Activated CD4-positive, alpha-beta memory T cell treated with anti-CD3 and anti-CD28 coated beads, Interleukin-2, amount 10 ng/mL, durations not matched to agents 7 days and 5 days (primary cell): ENCODE data around the gene PIGQ. TPM values are rescaled to one million over a fixed set of nuclear protein-coding genes. Genes with fewer than 3 reads are reported as not detected.

ENCODE experiments used
- CTCF ChIA-PET: fragments of 350-600 bp; sonication (Branson Sonifier 250); formaldehyde crosslinking; loops from one replicate; lab custom pipeline; 2021; ENCODE audit warnings: antibody characterized with exemption, inconsistent platforms; lab: Charles Lee
- POLR2A ChIA-PET: fragments of 350-600 bp; sonication (Branson Sonifier 250); formaldehyde crosslinking; loops from one replicate; lab custom pipeline; 2021; ENCODE audit warnings: antibody characterized with exemption; lab: Charles Lee
- DNase-seq: peaks from one replicate; pipeline ENCODE4 v3.0.0-alpha.2; 2020
- H3K27ac Mint-ChIP-seq: one replicate; pipeline ENCODE4 v1.8.0; 2021; ENCODE audit warnings: mild to moderate bottlenecking, mixed read lengths
- H3K27me3 Mint-ChIP-seq: one replicate; pipeline ENCODE4 v1.8.0; 2021; ENCODE audit warnings: mixed read lengths
- H3K36me3 Mint-ChIP-seq: one replicate; pipeline ENCODE4 v1.8.0; 2021; ENCODE audit warnings: low read depth, mixed read lengths
- H3K4me1 Mint-ChIP-seq: one replicate; pipeline ENCODE4 v1.8.0; 2021; ENCODE audit warnings: mixed read lengths
- H3K4me3 Mint-ChIP-seq: one replicate; pipeline ENCODE4 v1.8.0; 2021; ENCODE audit warnings: mild to moderate bottlenecking, mixed read lengths
- H3K9me3 Mint-ChIP-seq: one replicate; pipeline ENCODE4 v1.8.0; 2021; ENCODE audit warnings: mixed read lengths
- total RNA-seq, 2 experiments: library from RNA; stranded (reverse); gene quantifications; one replicate each; pipeline ENCODE4 v1.2.3, GENCODE V29; 2021

The PIGQ gene
- total RNA-seq, 2 experiments from 2014 or later = 33.7 to 35.1 TPM

GRCh38 chr16:554297-554621, 15.5 kb upstream of the PIGQ start:
- Mint-ChIP-seq H3K27ac (no peak overlapping the region), H3K4me3 (no peak overlapping the region), H3K4me1 (no peaks in the 10 kb centered on the region), H3K36me3 (no peaks in the 10 kb centered on the region), H3K9me3 (no peaks in the 10 kb centered on the region), H3K27me3 (peaks cover 4% of the 10 kb centered on the region)
- CTCF ChIA-PET = no interaction called here
- DNase-seq = no peak
- POLR2A ChIA-PET = interaction anchor here (1.0 kb wide), 1 partner anchor 27 kb away, joined by 3 read pairs; no protein-coding TSS in a partner anchor

GRCh38 chr16:554640-555365, 15.0 kb upstream of the PIGQ start:
- DNase-seq = no peak
- Mint-ChIP-seq H3K27ac (no peak overlapping the region), H3K27me3 (peaks cover 6% of the 10 kb centered on the region), H3K9me3 (no peaks in the 10 kb centered on the region), H3K36me3 (no peaks in the 10 kb centered on the region), H3K4me1 (no peaks in the 10 kb centered on the region), H3K4me3 (no peak overlapping the region)
- ChIA-PET CTCF (no interaction called here), POLR2A (no interaction called here)

GRCh38 chr16:555528-556473, 14.0 kb upstream of the PIGQ start:
- POLR2A ChIA-PET = no interaction called here
- CTCF ChIA-PET = no interaction called here
- Mint-ChIP-seq H3K27ac (no peak overlapping the region), H3K4me3 (no peak overlapping the region), H3K4me1 (no peaks in the 10 kb centered on the region), H3K27me3 (peaks cover 6% of the 10 kb centered on the region), H3K36me3 (no peaks in the 10 kb centered on the region), H3K9me3 (no peaks in the 10 kb centered on the region)
- no peak for DNase-seq

GRCh38 chr16:556474-557173, 13.1 kb upstream of the PIGQ start:
- H3K27me3 Mint-ChIP-seq = peaks cover 8% of the 10 kb centered on the region
- H3K4me3 Mint-ChIP-seq = no peak overlapping the region
- CTCF ChIA-PET = no interaction called here
- POLR2A ChIA-PET = interaction anchor here (0.6 kb wide), 1 partner anchor 1836 kb away, joined by 3 read pairs; no protein-coding TSS in a partner anchor
- no peak for DNase-seq
- no peak overlapping the region for H3K27ac Mint-ChIP-seq
- no peaks in the 10 kb centered on the region for H3K36me3 Mint-ChIP-seq
- no peaks in the 10 kb centered on the region for H3K4me1 Mint-ChIP-seq
- no peaks in the 10 kb centered on the region for H3K9me3 Mint-ChIP-seq

- ChIA-PET POLR2A (no interaction called here), CTCF (interaction anchor here (0.5 kb wide), 1 partner anchor 174 kb away, joined by 3 read pairs; no protein-coding TSS in a partner anchor)
- no peaks in the 10 kb centered on the region for H3K36me3 Mint-ChIP-seq
- H3K9me3 Mint-ChIP-seq = no peaks in the 10 kb centered on the region
- H3K27ac Mint-ChIP-seq = no peak overlapping the region
- DNase-seq = no peak
- no peaks in the 10 kb centered on the region for H3K4me1 Mint-ChIP-seq
- no peak overlapping the region for H3K4me3 Mint-ChIP-seq
- peaks cover 12% of the 10 kb centered on the region for H3K27me3 Mint-ChIP-seq
These were observed 12.1 kb upstream of the PIGQ start for GRCh38 chr16:557463-558297.

DNA sequence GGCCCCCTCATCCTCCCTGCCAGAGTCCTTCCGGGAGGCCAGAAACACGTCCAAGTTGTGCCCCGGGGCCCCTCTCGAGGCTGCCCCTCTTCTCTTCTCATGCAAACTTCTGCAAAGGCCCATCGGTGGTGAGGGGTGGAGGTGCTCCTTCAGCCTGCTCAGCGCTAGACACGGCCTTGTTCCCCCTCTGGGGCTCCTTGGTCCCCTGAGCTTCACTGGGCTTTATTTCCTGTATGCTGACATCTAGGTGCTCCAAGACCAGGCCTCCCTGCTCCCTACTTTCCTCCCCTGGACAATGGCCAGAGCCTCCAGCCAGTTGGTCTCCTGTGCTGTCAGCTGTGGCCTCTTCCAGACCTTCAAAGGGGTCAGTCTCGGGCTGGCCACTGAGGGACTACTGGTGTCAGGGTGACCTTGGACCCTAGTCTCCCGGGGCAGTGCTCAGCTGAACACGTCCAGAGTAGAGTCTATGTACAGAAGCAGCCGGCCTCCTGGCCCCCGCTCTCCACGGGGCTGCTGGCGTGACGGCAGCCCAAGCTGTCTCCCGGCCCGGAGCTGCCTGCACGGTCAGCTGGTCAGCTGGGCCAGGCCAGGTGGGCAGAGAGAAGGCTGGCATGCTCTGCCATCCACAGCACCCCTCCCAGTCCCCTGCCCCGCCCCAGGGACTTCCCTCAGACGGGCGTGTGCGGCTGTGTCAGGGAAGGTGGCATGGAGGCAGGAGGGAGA, 11.3 kb upstream of the PIGQ start:
- POLR2A ChIA-PET = no interaction called here
- no peaks in the 10 kb centered on the region for H3K4me1 Mint-ChIP-seq
- peaks cover 12% of the 10 kb centered on the region for H3K27me3 Mint-ChIP-seq
- H3K36me3 Mint-ChIP-seq = no peaks in the 10 kb centered on the region
- CTCF ChIA-PET = interaction anchor here (0.5 kb wide), 1 partner anchor 173 kb away, joined by 3 read pairs; no protein-coding TSS in a partner anchor
- no peak overlapping the region for H3K27ac Mint-ChIP-seq
- H3K9me3 Mint-ChIP-seq = no peaks in the 10 kb centered on the region
- no peak for DNase-seq
- no peak overlapping the region for H3K4me3 Mint-ChIP-seq

DNA sequence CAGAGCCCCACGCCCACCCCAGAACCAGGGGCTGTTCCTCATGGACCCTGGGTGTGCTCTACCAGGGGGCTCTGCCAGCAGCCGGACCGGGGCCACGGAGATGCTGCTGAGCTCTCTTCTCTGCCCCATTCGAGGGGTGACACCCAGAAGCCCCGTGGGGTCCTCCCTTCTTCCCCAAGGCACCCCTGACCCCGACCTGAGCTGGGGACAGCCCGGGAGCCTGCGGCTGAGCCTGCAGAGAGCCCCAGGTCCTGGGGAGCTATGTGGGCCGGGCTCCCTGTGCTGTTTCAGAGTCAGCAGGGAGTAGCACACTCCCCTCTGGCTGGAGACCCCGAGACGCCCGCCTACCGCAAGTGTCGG, 10.8 kb upstream of the PIGQ start:
- Mint-ChIP-seq H3K27ac (no peak overlapping the region), H3K4me1 (no peaks in the 10 kb centered on the region), H3K27me3 (peaks cover 12% of the 10 kb centered on the region), H3K9me3 (no peaks in the 10 kb centered on the region), H3K4me3 (no peak overlapping the region), H3K36me3 (no peaks in the 10 kb centered on the region)
- ChIA-PET CTCF (no interaction called here), POLR2A (no interaction called here)
- DNase-seq = no peak

DNA sequence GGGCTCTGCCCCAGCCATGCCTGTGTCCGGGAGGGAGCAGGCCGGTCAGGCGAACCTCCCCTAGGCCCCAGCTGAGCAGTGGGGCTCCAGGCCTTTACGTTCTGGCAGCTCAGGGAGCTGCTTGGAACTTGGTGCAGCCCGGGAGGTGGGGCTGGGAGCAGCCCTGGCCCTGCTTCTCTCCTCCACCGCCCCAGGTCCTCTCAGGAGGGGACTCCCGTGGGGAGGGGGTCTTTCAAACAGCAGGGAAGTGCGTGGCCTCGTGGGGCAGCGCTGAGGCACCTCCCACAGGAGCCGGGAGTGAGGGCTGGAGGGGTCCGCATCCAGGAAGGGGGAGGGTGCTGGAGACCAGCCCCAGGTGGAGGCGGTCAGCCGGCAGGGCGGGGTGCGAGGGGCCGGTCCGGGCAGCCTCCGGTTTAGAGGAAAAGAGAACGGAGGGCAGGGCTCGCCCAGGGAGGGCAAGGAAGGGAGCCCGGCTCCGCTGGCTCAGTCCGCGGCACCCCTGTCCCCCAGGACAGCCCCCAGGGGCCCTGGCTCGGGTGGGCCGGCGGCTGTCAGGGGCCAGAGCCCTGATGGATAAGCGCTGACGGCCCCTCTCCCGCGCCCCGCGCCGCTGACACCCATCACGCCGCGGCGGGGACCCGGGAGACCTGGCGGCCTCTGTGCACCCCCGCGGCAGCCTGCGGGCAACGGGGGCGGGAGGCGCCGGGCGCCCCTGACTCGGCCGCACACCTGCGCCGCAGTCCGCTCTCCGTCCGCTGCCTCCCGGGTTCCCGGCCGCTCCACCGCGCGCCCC, 10.2 kb upstream of the PIGQ start:
- Mint-ChIP-seq H3K9me3 (no peaks in the 10 kb centered on the region), H3K27ac (no peak overlapping the region), H3K36me3 (no peaks in the 10 kb centered on the region), H3K4me3 (no peak overlapping the region), H3K4me1 (no peaks in the 10 kb centered on the region), H3K27me3 (peaks cover 12% of the 10 kb centered on the region)
- ChIA-PET CTCF (no interaction called here), POLR2A (no interaction called here)
- no peak for DNase-seq

GRCh38 chr16:560204-560700, 9.5 kb upstream of the PIGQ start, which contains the start of gene PRR35:
PRR35 (plus strand) TSS chr16:560394; CDS start chr16:563295, 2,901 bp downstream.
- Mint-ChIP-seq H3K4me1 (no peaks in the 10 kb centered on the region), H3K9me3 (no peaks in the 10 kb centered on the region), H3K36me3 (no peaks in the 10 kb centered on the region), H3K27me3 (peaks cover 12% of the 10 kb centered on the region), H3K4me3 (no peak within 1 kb of the TSS), H3K27ac (no peak within 1 kb of the TSS)
- POLR2A ChIA-PET = no interaction called here
- DNase-seq = no peak
- CTCF ChIA-PET = no interaction called here

DNA sequence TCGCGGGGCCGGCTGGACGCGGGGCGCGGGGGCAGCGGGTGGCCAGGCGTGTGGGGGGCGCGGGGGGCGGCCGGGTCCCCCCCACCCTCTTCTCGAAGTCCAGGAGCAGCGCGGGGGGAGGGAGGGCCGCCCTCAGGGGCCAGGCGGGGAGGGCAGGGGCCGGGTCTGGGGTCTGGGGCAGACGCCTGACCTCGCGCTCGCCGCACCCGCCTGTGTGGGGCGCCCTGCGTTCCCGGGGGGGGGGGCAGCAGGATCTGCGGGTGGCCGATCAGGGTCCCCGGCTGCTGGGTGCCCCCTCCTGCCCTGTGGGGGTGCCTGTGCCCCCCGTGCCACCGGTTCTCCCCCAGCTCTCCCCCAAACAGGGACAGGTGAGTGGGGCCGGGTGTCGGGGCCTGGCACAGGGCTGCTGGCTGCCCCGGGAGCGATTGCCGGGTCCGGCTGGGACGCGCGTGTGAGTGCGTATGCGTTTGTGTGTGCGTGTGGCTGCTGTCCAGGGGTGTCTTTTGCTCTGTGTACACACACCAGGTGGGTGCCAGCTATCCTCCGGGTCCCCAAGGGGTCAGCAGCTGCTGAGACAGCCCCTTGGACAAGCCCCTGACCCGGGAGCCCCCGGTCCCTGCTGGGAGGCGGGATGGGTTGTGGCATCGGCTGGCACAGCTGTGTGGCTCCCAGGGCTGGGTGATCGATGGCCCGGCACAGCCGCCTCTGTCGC, 8.9 kb upstream of the PIGQ start:
- no peak for DNase-seq
- no peaks in the 10 kb centered on the region for H3K4me1 Mint-ChIP-seq
- CTCF ChIA-PET = no interaction called here
- H3K9me3 Mint-ChIP-seq = no peaks in the 10 kb centered on the region
- POLR2A ChIA-PET = no interaction called here
- H3K27ac Mint-ChIP-seq = no peak overlapping the region
- no peak overlapping the region for H3K4me3 Mint-ChIP-seq
- H3K36me3 Mint-ChIP-seq = no peaks in the 10 kb centered on the region
- H3K27me3 Mint-ChIP-seq = peaks cover 12% of the 10 kb centered on the region

GRCh38 chr16:561413-561794, 8.4 kb upstream of the PIGQ start:
- no peaks in the 10 kb centered on the region for H3K9me3 Mint-ChIP-seq
- CTCF ChIA-PET = no interaction called here
- H3K4me3 Mint-ChIP-seq = no peak overlapping the region
- no peak for DNase-seq
- no peaks in the 10 kb centered on the region for H3K36me3 Mint-ChIP-seq
- H3K27ac Mint-ChIP-seq = no peak overlapping the region
- H3K27me3 Mint-ChIP-seq = peaks cover 12% of the 10 kb centered on the region
- POLR2A ChIA-PET = no interaction called here
- H3K4me1 Mint-ChIP-seq = peaks cover under 1% of the 10 kb centered on the region
